ENCODE data around the gene RAB33B. TPM values are rescaled to one million over a fixed set of nuclear protein-coding genes. Genes with fewer than 3 reads are reported as not detected.

RAB33B gene
- total RNA-seq = 7.0 and 9.8 TPM in 2 replicates

DNA sequence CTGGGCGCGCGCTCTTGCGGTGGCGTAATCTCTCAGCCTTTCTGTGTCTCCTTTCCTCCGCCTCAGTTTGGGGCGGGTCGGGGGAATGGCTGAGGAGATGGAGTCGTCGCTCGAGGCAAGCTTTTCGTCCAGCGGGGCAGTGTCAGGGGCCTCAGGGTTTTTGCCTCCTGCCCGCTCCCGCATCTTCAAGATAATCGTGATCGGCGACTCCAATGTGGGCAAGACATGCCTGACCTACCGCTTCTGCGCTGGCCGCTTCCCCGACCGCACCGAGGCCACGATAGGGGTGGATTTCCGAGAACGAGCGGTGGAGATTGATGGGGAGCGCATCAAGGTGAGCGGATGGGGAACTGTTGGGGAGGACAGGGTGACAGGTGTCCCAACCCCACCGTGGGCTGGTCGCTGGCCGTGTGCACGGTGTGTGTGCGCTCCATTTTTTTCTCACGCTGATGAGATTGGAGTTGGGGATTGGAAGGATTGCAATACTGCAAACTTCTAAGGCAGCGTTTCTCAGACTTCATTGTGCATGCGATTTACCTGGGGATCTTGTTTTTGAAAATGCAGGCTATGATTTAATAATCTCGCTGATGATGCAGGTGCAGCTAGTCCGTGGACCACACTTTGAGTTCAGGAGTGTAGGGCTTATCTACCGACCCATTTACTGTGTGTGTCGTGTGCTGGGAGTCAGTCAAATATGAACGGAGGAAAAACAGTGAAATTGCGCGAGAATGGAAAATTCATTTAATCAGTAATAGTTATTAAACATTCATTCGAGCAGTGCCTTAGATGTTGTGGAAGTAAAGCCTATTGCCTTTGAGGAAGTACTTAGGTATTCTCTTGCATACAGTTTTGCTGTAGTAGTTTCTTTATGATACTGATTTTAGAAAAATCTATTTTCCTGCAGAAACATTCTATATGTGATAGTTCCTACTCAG is at the start of gene RAB33B:
RAB33B (plus strand) TSS at position 11 of the 935 bp plus-strand sequence; CDS start at position 86, 75 bp downstream.

Other genes starting within 250 kb of the RAB33B start
- 6.1 and 29.9 TPM in 2 replicates for gene MGARP, start 173.9 kb upstream of the RAB33B start, total RNA-seq
- 22.7 and 30.6 TPM in 2 replicates for gene NAA15, start 152.6 kb upstream of the RAB33B start, total RNA-seq
- 41.7 and 44.5 TPM in 2 replicates for gene NDUFC1, start 151.6 kb upstream of the RAB33B start, total RNA-seq
- 34.5 and 40.0 TPM in 2 replicates for gene SETD7, start 102.1 kb downstream of the RAB33B start, total RNA-seq
- gene MGST2, start 211.7 kb downstream of the RAB33B start, total RNA-seq = 19.7 and 26.8 TPM in 2 replicates

All from epithelial cell of alveolus of lung (primary cell).